Left renal cortex interstitium (tissue), 4 donors: ENCODE results near the gene NFIA. TPM values are rescaled to one million over a fixed set of nuclear protein-coding genes. Genes with fewer than 3 reads are reported as not detected.

ENCODE experiments used
- DNase-seq, 4 donors: peaks; one replicate each; pipeline ENCODE4 v3.0.0-alpha.2; 2013; ENCODE audit warnings: low read depth in 4 of 4, low spot score in 2 of 4, missing footprints in 1 of 4
- polyA plus RNA-seq, 4 donors: library from polyadenylated mRNA; unstranded; fragments of 120-200 nt; gene quantifications; one replicate each; pipeline ENCODE4 v1.2.1, GENCODE V29; 2013; ENCODE audit not compliant: insufficient read length in 4 of 4

NFIA gene
- polyA plus RNA-seq, 4 donors, result 15.6 to 19.6 (median 16.0) TPM

DNA sequence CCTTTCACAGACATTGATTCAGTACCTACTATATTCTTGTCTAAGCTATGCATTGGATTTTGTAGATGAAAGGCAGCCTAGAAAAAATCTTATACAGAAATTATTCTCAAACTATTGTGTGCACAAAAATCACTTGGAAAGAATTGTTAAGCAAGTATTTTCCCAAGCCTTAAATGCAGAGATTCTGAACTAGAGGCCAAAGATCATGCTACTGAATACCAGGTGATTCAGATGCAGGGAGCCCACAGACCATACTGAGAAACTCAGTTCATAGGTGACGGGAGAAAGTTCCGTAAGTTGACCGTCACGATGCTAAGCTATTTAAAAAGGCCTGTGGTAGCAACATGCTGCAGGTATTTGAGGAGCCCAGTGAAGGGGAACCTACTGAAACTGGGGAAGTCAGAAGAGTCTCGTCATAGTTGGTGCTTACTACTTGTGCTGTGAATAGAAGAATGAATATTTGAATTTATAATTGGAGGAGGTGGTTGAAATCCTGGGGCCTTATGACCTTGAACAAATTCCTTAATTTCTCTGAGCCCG, 150.8 kb downstream of the NFIA start:
- no peak for DNase-seq

DNA sequence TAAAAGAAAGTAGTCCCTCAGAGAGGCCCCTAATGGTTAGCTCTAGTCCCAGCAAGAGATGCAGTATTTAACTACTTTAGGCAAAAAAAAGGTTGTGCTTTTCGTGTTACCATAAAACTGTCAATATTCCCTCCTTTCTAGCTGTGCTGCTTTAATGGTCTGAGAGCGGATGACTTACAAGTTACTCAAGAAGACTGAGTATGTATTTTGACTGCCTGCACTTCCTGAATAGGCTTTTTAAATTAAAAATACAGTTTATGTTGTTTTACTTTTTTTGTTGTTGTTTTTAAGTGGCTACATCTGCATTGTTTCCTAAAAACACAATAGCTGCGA, 152.2 kb downstream of the NFIA start:
- DNase-seq, result no peak

DNA sequence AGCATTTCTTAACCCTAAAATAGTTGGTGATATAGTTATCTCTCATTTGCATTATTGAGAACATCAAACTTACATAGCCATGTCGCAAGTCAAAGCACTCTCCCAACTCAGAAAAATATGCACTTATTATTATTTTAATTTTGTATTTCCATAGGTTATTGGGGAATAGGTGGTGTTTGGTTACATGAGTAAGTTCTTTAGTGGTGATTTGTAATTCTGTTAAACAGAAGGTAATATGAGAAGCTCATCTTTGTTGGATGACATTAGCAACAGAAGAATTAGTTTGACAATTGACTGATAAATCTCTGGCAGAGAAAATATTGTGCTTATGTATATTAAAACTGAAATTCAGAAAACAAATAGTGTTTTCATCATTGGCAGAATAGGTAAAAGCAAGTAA, 154.8 kb downstream of the NFIA start:
- DNase-seq, result no peak

DNA sequence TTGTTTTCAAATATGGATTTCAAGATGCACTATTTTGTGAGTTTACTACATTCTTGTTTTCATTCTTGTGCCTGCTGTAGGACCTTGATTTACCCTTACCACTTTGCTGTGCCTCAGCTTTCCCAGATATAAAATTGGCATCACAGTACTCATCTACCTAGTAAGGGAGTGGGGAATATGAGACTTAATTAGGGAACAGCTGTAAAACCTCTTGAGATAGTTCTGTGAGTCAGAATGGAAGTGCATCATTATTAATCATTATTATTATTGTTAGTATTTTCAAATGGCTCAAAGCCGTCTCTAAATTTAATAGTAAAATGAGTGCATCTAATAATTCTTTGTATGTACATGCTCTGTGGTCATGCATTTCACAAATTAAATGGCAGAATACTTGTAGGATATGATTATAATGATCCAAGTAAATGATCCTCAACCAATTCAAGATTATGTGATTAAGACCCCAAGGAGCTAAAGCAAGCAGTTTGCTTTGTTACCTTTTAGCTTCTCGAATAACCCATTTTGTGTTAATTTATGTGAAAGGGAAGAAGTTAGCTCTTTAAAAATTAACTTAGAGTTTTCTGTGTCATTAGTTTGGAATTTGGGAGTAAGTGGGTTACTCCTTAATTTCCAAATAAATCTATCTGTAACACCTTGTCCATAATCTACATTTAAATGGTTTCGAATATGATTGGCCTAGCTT, 155.4 kb downstream of the NFIA start:
- no peak for DNase-seq

DNA sequence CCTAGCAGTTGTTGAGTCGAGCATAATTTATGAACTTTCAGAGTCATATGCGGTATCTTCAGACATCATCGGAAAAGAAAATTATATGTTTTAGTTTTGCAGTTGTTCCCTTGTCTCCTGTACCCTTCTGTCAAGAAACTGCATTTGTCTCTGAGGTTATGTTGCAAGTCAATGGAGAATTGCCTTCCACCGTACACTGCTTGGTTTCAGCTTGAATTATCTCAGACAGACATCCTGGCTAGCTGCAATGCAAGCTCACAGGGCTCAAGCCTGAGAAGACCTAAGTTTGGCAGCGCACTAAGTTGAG, 156.0 kb downstream of the NFIA start:
- DNase-seq, result no peak

DNA sequence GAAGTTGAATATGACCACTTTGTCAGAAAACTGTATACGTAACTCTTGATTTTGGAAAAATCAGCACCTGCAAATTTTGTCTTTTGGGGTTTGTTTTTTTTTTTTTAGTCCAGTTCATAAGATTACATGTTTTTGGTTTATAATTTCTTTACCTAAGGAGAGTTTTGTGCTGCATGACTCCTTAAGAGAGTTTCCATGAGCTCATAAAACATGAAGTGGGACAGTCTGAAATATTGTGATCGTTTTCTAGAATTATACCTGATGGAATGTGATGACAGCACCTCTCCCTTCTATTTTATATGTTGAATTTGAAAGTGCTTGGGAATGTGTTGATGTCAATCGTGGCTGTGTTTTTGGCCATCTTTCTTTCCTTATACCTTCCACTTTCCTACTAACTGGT, 158.5 kb downstream of the NFIA start:
- DNase-seq, result no peak

DNA sequence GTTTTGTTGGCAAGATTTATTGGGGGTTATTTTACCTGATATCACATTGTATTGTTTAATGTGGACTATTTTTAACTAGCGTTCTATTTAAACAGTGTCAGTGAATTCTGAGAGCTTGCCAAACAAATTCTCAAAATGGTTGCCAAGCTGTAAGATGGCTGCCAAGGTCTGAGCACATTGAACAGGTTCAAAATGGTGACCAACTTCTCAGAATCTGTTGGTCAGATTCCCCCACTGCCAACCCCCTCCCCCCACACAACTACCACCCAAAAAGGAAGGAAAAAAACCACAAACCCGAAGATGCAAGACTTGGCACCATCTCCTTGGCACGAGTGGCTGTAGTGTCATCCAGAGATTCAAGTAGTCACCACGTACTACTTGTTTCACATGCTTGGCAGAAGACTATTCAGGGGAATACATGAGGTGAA, 159.1 kb downstream of the NFIA start:
- no peak for DNase-seq

DNA sequence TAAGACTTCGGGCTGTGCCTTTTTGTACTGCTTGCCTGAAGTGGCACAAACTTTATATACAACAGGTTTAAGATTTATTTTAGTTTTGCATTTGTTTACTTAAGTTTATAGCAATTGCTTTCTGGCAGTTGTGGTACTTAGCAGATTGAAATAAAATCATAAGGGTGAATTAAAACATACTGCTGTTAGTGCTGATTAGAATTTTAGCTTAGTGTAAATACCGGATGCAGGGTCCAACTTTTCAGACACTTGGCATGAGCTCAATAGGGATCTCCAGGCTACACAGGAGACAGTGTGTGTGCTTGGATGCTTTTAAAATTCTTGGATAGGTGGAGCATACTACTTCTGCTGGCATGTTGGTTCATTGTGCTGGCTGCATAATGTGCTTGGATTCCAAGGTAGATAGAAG, 159.6 kb downstream of the NFIA start:
- DNase-seq, result no peak

DNA sequence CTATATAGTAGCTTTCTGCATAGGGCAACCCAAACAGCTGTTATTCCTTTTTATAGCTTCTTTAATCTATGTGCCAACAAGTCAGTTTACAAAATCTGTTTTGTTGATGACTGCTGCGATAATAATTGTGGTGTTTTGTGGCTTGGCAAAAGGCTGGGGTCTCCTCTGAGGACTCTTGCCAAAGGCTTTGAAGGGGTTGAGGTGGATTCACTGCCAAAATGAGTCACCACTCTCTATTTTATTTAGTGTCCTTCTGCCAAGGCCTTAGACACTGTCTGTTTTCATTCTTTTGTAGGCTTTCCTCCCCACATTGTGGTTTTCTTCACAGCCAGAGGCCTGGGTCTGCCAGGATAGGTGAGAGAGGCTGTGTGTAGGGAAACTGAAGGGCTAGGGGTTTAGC, 161.8 kb downstream of the NFIA start:
- no peak for DNase-seq

DNA sequence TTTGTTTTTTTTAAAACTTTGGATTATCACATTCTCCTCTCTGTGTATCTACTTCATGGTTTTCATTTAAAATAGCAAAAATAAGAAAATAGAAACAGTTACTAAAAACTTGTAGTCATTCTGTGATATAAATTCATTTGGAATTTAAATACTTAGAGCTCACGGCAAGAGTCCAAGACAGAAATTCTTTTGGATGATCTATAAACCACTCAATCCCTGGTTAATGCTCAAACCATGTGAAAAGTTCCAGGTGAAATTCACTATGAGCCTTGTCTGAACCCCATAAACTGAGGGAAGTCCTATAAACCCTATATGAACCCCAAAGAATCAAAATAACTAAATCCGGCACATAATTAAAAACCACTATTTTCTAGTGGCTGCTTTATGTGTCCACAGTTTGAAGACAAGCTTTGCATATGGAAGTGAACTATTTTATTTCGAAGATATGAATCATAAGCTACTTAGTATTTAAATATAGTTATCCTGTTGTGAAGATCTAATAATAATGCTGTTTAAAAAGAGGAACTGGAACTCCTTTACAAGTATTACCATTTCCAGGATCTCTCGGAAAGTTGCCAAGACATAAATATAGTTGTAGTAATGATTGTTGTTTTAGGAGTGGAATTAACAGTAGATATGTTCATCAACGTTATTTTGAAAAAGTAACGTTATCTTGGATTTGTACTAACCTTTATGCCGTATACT, 163.5 kb downstream of the NFIA start:
- DNase-seq, result no peak

DNA sequence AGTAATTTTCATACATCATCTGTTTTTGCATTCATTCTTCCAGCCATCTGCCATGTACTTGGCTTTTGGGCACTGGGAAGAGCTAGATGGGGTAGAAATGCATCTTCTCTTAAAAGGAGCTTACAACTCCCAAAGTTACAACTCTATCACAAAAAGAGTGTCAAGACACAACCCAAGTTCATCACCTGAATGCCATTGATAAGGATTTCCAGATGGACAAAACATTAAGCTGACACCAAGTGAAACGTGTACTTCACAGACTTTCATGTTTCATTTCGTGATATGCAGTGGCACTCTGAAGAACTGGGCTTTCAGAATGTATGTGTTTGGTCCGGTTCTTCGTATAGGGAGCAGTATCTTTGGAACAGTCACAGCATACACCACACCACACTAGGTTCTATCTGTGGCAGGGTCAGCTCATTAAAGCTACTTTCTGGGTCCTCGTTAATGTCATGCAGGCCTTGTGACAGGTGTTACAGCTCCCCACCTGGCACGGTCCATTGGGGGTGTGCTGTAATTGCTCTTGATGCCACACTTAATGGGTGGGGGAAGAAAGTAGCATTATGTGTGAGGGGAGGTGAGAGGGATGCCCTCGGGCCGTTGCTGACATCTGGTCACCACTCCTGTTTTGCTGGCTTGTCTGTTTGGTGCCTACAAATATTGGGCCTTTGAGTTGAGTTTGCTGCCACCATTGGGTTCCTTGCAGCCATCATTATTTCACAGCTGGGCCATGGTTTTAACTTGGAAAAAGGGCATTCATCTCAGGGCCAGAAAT, 164.9 kb downstream of the NFIA start:
- DNase-seq, result no peak

DNA sequence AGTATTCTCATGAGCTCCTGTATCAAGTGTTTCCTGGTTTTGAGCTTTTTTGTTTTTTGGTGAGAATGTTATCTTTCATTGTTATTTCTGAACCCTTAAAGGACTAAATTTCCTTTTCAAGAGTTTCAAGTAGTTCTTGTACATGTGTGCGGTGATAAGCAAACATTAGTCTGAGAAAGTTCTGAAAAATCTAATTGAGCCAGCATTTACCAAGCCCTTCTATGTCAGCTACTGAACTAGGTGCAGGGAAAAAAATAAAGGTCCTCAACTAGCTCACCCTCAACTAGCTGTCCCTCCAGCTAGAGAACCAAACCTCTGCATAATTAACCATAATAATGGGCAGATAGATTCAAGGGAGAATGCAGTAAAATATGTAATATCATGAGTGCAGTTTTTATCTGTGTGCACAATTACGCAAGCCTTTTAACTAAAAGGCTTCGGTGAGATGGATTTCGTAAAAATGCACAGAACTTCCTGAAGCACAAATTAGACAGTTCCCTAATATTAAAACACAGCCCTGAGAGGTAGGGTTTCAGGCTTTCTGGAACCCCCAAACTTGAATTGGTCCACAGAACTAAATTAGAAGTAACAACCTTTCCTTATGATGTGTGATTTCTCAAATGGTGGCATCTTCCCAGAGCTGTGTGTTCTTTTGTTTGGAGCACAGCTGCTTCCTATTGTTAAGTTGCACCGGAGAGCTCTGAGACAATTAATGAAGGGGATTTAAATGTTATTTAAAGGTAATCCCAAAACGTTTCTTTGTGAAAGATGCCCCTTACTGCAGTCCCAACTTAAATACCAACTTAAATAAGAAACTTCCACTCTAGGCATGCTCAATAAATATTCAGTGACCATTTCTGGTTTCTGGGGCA, 165.8 kb downstream of the NFIA start:
- DNase-seq, result no peak

DNA sequence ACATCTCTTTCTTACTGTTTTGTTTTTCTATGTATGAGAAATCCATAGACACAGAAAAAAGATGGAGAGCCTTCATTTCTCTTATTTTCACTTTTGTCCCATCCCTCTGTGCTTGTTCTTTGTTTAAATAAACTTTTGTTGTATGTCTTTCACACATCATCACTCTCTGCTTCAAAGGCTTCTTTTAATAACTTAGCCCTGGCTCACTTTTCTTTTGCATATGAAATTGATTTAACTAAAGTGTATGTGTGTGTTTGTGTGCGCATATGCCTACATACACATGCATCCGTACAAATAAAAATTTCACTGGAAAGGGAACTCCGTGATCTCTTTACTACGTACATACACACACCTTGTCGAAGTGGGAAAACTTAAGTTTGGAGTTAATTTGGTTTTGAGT, 168.6 kb downstream of the NFIA start:
- no peak for DNase-seq

DNA sequence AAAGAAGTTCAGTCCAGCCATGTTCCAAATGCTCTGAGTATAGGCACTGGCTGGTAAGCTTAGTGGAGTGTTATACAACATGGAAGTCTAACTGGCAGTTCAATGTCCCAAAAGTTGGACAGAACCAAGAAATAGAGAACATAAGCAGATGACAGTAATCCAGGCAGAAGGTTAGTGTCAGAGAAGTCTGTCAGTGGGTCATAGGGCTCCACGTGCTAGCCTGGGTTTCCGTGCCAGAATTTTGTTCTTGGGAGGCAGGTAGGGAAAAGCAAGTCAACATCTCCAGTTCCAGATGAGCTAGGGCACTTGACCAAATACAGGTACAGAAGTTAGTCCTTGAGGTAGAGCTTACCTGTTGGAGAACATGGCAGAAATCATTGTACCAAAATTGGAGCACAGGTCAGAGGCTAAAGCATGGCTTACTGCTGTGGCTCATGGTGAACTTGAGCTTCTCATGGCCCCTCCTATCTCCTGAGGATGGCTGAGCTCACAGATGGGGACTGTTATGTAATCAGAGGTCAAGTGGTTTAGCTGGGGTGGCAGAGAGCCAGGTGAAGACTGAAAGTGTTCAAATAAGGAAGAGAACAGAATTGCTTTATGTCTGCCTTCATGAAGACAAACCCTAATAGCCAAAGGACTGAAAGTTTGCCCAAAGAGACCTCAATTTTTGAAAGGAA, 170.8 kb downstream of the NFIA start:
- DNase-seq, result no peak

DNA sequence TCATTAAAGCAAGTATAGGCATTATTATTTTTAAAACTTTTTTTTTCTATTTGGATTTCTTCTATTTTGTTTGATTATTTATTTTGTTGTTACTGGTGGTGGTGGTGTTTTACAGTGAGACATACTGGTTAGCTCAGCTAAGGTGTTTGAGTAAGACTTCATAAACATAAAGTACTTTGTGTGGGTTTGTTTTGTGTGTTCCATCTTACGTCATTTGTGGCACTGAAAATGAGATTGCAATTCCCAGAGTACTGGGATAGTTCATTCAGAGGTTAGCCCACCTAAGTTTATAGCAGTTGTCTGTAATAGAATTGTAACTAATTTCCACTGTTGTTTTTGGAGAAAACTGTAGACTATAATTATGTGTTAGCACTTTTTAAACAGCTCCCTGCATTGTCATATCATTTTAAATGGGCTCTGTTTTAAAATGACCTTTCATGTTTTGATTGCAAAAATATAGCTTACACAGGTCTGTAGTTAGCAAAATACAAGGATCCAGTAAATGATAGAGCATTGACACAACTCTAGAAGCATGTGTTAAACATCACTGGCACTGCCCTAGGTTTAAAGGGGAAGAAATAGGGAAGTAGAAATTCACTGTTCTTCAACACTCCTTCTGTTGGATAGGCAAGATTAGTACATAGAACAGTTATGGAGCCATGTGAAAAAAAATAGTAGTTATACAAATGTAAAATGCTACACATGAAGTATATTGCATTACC, 171.7 kb downstream of the NFIA start:
- DNase-seq, result no peak

DNA sequence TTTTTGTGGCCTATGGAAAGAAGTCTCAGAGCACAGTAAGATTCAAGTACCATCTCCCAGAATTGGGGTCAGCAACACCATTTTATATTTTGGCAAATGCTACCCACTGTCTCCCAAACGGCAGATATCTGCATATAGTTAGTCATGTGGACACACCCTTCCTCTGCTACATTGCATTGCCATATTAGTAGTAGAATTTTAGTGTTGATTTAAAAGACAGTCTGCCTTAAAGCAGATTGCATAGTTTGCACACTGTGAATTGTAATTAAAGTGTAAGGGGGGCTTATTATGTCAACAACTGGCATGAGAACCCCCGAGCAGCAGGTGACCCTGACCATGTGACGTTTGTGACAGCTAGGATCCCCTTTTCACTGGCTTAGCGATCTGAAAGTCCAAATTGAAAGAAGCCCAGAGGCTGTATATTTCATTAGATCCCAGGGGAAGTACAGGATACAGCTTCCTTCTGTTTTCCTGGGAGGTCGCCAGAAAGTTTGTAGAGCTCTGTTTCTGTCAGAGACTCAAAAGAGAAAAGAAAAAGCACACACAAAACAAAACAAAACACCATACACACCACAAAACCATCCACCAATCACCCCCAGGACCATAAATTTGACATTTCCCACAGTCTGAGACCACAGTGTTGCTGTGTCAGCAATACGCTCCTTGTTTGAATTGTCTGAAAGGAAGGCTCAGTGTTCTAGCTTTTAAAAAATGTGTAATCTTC, 172.4 kb downstream of the NFIA start:
- peak in 3 of 4 donors; percentile 57 to 70 (median 61) for DNase-seq

DNA sequence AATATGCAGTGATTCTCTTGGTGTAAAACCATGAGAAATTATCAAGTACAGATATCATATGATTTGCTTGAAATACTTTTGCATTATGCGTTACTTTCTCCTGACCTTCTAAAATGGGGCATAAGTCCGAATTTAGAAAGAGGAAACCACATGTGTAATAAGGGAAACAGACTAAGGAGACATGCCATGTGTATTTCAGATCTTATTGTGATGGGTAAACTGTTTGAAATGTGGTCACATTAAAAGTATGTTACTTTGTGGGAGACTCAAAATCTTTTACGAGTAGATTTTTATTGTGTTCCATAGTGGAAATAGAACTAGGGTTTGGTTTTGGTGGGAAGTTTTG, 173.0 kb downstream of the NFIA start:
- DNase-seq, result no peak

DNA sequence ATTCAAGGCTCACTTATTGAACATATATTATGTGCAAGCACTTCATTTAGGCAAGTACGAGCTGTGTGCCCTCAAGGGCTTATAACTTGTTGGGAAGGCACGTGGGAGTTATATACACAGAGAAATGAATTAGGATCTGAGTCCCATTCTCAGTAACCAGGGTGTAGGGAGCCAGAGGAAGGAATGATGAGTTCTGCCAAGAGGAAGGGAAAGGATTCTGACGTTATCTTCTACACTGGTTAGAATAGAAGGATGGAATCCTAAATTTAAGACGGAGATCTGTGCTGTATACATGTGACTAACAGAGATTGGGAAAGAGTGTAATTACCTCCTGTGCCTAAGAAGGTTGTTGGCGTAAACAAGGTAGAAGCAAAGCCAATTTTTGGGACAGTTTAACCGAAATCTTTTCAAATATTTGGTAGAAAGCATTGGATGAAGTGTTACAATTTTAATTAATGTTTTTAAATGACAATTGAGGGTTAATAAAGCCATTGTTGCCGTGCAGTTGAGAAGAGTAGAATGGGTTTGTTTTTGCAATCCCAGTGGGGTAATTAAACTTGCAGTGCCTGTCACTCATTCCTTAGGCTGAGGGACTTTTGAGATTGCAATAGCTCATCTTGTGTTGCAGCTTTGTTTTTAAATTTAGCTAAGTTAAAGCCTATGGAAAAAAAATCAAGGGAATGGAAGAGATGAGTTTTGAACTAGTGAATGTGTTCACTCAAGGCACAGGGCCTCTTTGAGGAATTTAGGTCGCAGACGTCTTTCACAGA, 177.2 kb downstream of the NFIA start:
- DNase-seq, result no peak
